ENCODE results near the gene RBMS3.

DNA sequence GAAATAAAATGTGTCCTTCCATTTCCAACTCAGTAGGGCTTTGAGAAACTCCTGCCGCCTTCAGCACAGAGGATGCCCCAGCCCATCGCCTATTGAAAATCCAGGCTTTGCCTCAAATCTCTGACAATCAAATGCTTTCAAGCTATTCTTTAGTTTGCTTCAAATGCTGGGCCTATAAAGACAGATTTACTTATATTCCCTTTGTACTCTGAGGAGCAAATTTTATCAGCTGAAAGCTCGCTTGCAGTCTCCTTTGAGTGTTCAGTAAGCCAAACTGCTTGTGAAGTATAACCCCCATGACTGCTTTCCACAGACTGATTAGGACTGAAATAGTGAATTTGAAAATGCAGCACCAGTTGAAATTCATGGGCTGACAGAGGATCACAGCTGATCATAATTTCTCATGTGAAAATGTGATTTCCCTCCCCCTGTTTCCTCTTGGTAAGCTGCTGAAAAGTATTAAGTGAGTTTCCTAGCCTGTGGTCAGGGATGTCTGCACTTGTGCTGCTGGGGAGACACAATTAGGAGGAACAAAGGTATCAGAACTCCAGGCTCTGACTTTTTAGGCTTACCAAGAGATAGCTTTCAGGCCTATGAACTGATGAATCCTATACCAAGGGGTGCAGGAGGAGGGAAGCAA, 762.2 kb downstream of the RBMS3 start:
- TF ChIP-seq POLR2A (IDR thresholded peaks at IDR 0.05; ENCODE audit: insufficient read depth in 1 of 2, low read depth in 2 of 2, low read length in 2 of 2), result no peak
- TF ChIP-seq, protein P1, sequence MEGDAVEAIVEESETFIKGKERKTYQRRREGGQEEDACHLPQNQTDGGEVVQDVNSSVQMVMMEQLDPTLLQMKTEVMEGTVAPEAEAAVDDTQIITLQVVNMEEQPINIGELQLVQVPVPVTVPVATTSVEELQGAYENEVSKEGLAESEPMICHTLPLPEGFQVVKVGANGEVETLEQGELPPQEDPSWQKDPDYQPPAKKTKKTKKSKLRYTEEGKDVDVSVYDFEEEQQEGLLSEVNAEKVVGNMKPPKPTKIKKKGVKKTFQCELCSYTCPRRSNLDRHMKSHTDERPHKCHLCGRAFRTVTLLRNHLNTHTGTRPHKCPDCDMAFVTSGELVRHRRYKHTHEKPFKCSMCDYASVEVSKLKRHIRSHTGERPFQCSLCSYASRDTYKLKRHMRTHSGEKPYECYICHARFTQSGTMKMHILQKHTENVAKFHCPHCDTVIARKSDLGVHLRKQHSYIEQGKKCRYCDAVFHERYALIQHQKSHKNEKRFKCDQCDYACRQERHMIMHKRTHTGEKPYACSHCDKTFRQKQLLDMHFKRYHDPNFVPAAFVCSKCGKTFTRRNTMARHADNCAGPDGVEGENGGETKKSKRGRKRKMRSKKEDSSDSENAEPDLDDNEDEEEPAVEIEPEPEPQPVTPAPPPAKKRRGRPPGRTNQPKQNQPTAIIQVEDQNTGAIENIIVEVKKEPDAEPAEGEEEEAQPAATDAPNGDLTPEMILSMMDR (CRISPR knock-in tag; IDR thresholded peaks at IDR 0.05), result no peak
- TF ChIP-seq ZNF430 (CRISPR knock-in tag; IDR thresholded peaks at IDR 0.05), result no peak
- TF ChIP-seq, protein P2, sequence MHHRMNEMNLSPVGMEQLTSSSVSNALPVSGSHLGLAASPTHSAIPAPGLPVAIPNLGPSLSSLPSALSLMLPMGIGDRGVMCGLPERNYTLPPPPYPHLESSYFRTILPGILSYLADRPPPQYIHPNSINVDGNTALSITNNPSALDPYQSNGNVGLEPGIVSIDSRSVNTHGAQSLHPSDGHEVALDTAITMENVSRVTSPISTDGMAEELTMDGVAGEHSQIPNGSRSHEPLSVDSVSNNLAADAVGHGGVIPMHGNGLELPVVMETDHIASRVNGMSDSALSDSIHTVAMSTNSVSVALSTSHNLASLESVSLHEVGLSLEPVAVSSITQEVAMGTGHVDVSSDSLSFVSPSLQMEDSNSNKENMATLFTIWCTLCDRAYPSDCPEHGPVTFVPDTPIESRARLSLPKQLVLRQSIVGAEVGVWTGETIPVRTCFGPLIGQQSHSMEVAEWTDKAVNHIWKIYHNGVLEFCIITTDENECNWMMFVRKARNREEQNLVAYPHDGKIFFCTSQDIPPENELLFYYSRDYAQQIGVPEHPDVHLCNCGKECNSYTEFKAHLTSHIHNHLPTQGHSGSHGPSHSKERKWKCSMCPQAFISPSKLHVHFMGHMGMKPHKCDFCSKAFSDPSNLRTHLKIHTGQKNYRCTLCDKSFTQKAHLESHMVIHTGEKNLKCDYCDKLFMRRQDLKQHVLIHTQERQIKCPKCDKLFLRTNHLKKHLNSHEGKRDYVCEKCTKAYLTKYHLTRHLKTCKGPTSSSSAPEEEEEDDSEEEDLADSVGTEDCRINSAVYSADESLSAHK (CRISPR knock-in tag; IDR thresholded peaks at IDR 0.05; ENCODE audit: borderline replicate concordance), result no peak
- TF ChIP-seq ARNTL (CRISPR knock-in tag; IDR thresholded peaks at IDR 0.05), result no peak
- TF ChIP-seq JUND (CRISPR knock-in tag; IDR thresholded peaks at IDR 0.05), result no peak
- TF ChIP-seq NCOA5 (CRISPR knock-in tag; IDR thresholded peaks at IDR 0.05), result no peak
- TF ChIP-seq TCF12 (IDR thresholded peaks at IDR 0.05), result no peak
- no peak for TF ChIP-seq TCF12 (CRISPR knock-in tag; IDR thresholded peaks at IDR 0.05)
- no peak for TF ChIP-seq DPF2 (CRISPR knock-in tag; IDR thresholded peaks at IDR 0.05; ENCODE audit: borderline replicate concordance, low read depth)
- no peak for TF ChIP-seq RNF2 (conservative IDR thresholded peaks at IDR 0.05; ENCODE audit: low read depth)
- TF ChIP-seq, protein P3, sequence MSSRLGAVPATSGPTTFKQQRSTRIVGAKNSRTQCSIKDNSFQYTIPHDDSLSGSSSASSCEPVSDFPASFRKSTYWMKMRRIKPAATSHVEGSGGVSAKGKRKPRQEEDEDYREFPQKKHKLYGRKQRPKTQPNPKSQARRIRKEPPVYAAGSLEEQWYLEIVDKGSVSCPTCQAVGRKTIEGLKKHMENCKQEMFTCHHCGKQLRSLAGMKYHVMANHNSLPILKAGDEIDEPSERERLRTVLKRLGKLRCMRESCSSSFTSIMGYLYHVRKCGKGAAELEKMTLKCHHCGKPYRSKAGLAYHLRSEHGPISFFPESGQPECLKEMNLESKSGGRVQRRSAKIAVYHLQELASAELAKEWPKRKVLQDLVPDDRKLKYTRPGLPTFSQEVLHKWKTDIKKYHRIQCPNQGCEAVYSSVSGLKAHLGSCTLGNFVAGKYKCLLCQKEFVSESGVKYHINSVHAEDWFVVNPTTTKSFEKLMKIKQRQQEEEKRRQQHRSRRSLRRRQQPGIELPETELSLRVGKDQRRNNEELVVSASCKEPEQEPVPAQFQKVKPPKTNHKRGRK (CRISPR knock-in tag; IDR thresholded peaks at IDR 0.05), result no peak
